Measurements from ENCODE around the gene PIK3CB.
"Not testable (repeated sequence)": the region's sequence is repeated elsewhere in the genome, so short reads cannot be mapped to it uniquely, and the experiment has no call there.

Gene PIK3CB

DNA sequence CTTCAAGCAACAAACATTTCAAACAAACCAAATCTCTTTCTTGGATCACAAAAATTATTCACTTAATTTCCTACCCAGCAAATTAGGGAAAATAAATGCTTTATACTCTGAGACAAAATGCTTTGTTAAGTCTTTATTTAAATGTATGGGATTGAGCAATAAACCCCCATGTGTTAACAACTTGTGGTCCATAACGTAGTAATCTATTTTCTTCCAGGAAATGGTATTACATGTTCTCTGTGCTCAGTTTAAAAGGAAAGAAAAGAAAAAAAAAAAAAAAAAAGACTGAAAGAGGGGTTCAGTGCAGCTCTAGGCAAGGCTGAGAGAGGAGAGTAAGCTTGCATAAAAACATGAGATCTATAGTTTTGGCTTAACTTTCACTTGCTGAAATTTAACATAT lies 102.3 kb downstream of the PIK3CB start:
- DNase-seq, result no peak

DNA sequence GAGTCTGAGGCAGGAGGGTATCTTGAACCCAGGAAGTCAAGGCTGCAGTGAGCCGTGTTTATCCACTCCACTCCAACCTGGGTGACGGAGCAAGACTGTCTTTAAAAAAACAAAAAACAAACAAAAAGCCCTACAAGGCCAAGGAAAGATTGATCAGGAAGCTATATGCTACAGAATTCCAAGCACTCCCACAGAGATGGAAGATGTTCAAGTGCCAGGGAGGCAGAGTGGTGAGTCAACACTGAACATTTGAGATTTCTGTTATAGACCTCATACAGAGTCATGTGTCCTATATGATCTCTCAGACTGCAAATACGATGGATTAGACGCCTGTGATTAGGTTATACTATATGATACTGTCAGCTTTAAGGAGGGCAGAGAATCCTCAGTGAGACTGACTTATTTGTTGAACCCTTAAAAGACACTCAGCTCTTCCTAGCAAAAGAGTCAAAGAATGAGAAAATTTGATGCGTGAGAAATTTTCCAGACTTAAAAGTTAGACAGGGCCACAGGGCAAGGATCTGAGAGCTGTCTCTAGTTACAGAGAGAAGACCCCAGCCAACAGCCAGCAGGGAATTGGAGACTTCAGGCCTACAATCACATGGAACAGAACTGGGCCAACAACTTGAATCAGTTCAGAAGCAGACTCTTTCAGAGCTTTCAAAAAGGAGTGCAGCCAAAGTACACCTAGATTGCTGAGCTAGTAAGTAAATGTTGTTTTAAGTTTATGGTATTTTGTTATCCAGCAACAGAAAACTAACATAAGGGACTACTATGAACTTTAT lies 107.6 kb downstream of the PIK3CB start:
- DNase-seq, result no peak

DNA sequence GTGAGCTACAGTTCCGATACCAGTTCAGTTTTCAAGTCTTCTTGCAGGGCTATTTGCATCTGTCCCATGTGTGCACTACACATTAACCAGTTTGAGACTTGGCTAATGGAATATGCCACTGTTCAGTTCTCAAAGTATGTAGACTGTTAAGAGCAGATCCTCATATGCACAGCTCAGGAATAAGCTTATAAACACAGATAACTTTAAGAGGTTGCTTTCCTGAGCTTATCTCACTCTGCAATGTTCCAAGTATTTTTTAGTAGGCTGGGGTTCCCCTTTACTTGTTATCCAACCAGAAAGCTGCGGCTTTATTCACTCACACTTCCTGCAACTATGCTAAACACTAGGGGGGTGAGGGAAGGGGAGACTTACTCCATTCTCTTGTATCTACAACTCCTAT lies 108.7 kb downstream of the PIK3CB start:
- not testable (repeated sequence) for DNase-seq

GRCh38 chr3:138725116-138725515 lies 109.6 kb downstream of the PIK3CB start:
- no peak for DNase-seq

GRCh38 chr3:138724443-138724842 lies 110.3 kb downstream of the PIK3CB start:
- no peak for DNase-seq

DNA sequence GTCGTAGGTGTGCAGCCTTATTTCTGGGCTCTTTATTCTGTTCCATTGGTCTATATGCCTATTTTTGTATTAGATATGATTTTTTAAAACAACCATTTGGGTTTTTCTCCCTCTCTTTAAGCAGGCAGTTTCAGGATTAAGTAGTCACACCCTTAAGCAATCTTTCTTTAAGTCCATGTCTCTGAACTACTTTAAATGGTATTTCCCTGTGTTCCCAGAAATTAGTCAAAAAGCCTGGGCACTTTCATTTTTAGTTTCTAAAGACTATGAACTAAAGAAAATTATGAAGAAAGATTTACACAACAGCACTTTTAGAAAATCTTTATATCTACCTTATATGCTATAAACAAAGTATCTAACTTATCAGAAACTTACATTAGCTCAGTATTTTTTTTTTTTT lies 115.9 kb downstream of the PIK3CB start:
- no peak for DNase-seq

DNA sequence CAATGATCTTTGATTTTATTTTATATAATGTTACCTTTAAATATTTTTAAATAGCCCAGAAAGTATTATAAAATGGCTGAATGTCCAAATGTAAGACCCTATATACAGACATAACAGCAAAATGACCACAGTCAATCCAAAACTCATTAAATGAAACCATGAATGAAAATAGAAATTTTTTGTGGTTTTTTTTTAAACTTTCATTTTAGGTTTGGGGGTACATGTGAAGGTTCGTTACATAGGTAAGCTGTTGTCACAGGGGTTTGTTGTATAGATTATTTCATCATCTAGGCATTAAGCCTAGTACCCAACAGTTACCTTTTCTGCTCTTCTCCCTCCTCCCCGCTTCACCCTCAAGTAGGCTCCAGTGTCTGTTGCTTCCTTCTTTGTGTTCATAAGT lies 117.4 kb downstream of the PIK3CB start:
- DNase-seq, result no peak

DNA sequence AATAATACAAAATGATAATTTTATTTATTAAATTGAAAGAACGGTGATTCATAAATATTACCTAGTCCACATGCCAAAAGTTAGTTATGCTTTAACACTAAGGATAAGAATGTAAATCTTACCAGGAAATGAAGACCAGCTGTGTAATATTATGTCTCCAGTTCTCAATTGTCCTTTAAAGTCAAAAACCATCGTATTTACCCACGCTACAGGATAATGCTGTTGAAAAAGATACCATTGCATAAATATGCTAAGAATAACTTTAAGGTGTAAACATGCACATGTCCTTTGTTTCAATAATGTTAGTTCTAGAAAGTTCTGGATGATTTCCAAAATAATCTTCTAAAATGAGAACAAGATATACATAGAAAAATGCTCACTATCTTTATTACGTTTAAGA lies 122.6 kb downstream of the PIK3CB start:
- no peak for DNase-seq

- DNase-seq, result no peak
Measured at GRCh38 chr3:138705675-138706074, 129.1 kb downstream of the PIK3CB start.

DNA sequence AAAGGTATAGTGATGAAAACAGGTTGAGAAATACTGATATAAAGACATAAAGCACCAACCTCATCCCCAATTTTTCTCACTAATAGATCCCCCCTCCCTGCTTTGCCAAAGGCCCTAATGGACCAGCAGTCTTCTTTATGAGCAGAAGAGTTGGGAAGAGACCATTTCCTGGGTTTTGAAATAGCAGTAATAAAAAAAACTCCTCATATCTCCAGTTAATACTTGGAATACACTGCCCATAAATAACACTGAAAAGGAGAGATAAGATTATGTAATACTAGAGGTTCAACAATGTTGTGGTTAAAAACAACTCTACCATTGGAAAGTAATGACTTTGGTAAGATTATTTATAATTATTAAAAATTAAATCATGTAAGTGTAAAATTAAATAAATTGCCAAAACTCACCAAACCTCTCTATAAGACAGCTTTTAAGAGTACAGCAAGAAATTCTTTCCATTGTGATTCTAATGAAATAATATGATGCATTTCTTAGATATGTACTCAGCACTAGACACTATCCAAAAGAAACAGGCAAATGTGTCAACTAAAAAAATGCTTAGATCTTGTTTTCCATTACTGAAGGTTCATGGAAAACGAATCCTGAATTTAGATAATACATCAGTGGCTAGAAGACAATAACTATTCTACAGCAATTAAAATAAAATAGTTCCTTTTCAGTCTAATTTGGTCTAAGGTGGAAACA lies 137.9 kb downstream of the PIK3CB start:
- no peak for DNase-seq

DNA sequence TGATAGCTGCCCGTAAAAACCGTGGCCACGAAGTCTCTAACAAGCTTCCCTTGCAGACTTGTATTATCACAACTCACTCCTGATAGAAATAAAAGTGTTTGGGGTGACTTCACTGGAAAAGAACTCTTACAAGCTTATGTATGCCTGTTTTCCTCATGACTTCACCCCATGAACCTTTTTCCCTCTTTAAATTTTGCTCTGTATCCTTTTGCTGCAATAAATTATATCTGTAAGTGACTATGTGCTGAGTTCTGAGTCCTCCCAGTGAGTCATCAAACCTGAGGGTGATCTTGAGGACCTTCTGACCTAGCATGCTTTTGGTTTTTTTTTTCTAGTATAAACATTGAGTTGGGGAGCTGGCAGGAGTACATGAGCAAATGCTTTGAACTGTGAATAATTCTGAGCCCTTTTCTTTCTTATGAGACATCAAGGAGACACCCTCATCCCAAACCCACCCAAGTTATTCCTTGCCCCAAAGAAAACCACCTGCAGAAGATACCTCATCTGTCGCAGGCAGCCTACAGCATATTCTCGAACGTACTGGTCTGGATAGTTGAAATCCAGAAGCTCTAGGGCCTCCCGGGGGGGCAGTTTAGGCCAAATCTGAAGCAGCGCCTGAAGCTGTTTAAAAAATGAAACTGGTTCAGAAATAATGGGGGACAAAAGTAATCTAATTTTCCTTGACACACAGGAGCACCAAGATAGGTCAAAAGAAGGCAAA lies 140.3 kb downstream of the PIK3CB start:
- DNase-seq, result no peak

DNA sequence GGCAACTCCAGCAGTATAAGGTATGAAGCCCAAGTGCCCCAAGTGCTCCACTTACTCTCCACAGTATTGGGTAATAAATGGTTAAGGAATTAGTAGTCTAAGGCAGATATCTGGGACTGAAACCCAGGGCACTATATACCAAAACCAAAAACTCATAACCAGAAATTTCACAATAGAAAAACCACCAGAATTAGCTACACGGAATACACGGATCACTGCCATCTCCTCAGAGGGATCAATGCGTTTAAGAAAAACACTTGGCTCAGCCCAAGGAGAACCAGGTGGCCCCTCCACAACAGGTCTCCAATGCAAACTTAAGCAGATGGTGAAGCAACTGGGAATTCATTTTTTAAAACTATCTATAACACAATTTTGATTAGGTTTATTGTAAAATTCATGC lies 142.6 kb downstream of the PIK3CB start:
- DNase-seq, result no peak

DNA sequence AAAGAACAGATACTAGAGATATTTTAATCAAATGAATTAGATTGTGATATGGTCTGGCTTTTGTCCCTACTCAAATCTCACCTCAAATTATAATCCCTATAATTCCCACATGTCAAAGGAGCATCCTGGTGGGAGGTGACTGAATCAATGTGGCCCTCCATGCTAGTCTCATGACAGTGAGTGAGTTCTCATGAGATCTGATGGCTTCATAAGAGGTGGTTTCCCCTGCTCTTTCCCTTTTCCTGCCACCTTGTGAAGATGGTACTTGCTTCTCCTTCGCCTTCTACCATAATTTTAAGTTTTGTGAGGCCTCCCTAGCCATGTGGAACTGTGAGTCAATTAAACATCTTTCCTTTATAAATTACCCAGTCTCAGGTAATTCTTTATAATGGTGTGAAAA lies 143.4 kb downstream of the PIK3CB start:
- DNase-seq, result no peak

- DNase-seq, result no peak
Measured at GRCh38 chr3:138690036-138690435, 144.7 kb downstream of the PIK3CB start.

DNA sequence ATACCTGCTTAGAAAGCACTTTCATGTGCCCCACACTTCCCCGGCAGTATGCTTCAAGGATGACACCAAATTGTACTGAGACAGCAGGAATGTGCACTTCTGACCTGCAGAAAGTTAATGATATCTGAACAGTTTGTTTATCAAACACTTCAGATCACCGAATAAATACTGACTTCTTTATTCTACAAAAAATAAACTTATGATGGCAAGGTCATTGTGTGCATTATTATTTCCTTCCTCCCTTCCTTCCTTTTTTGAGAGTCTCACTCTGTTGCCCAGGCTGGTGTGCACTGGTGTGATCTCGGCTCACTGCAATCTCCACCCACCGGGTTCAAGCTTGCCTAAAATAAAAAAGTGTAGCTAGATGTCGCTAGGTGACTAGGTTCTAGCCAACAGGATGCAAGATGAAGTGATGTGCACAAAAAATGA lies 145.8 kb downstream of the PIK3CB start:
- no peak for DNase-seq

DNA sequence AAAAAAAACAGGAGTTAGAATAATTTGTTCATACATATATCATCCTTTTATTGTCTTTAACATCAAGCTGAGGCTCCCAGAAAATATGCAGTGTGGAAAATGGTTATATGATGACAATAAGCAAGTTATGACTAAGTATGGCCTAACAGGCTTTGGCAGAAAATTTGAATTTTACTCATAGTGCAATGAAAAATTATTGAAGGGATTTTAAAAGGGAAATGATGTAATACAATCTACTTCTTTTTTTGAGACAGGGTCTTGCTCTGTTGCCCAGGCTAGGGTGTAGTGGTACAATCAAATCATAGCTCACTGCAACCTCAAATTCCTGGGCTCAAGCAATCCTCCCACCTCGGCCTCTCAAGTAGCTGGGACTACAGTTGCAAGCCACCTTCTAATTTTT lies 147.5 kb downstream of the PIK3CB start:
- DNase-seq, result no peak

- no peak for DNase-seq
Measured at GRCh38 chr3:138686771-138687221, 147.9 kb downstream of the PIK3CB start.

DNA sequence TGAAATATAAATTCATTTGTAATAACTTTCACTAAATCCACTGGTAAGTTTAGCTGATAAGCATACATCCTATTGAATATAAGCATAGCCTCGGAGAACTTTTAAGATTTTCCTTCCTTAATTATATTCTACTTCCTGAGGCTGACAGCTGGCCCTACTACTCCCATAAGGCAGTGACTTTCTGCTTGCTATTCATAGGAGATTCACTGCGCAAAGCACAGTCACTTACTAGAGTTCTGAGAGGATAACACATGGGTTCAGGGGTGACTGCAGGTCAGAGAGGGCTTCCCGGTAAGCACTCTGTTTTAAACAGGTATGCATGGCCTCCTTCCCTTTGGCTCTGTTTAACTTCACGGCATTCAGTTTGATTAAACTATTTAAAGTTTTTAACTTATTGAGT lies 150.3 kb downstream of the PIK3CB start:
- no peak for DNase-seq

DNA sequence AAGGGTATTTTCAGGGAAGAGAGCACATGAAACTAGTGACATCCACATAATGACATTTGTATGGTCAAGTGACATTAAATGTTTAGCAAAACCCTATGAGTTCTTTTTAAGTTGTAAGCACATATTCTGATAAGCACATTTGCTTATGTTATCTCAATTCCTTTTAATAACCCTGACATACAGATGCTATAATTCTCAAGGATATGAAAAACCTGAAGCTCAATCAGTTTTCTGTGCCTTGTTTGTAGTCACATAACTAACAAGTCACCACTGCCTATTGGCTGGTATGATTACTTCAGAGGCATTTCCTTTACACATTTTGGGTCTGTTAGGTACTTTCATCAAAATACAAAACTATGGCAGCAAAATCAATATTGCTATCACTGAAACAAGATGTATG lies 152.1 kb downstream of the PIK3CB start:
- no peak for DNase-seq

GRCh38 chr3:138681463-138682220 lies 153.1 kb downstream of the PIK3CB start:
- DNase-seq, result no peak

GRCh38 chr3:138680974-138681373 lies 153.8 kb downstream of the PIK3CB start:
- DNase-seq, result not testable (repeated sequence)

GRCh38 chr3:138678874-138679392 lies 155.8 kb downstream of the PIK3CB start:
- no peak for DNase-seq

GRCh38 chr3:138678086-138678485 lies 156.6 kb downstream of the PIK3CB start:
- no peak for DNase-seq
